Tibial artery (tissue), 4 donors: ENCODE measurements around the gene PBX4.

Experiments
- DNase-seq, 2 donors: peaks; one replicate each; pipeline ENCODE4 v3.0.0-alpha.2; 2019
- H3K27ac ChIP-seq, 2 donors: fragments of 200-600 bp; sonication (generic) in 1 of 2; 1 replicate in 1 of 2; 2 replicates in 1 of 2; pipeline ENCODE4 v1.5.1; 2018 to 2019; ENCODE audit warnings: mild to moderate bottlenecking in 1 of 2
- H3K27me3 ChIP-seq, 2 donors: fragments of 200-600 bp; sonication (generic) in 1 of 2; one replicate each; pipeline versions ENCODE4 v1.5.1 to v1.6.0; 2016 to 2019
- H3K36me3 ChIP-seq, 3 donors: fragments of 200-600 bp; sonication (generic) in 2 of 3; one replicate each; pipeline ENCODE4 v1.5.1; 2016 to 2019; ENCODE audit warnings: mild to moderate bottlenecking in 2 of 3
- H3K4me1 ChIP-seq, 4 donors: fragments of 200-600 bp; sonication (generic) in 2 of 4; 1 replicate in 3 of 4; 2 replicates in 1 of 4; pipeline ENCODE4 v1.5.1; 2016 to 2019
- H3K4me3 ChIP-seq, 2 donors: fragments of 200-600 bp; sonication (generic) in 1 of 2; 1 replicate in 1 of 2; 2 replicates in 1 of 2; pipeline ENCODE4 v1.5.1; 2018 to 2019; ENCODE audit warnings: mild to moderate bottlenecking in 2 of 2
- H3K9me3 ChIP-seq, 3 donors: fragments of 200-600 bp; sonication (generic) in 1 of 3; one replicate each; pipeline ENCODE4 v1.5.1; 2016 to 2019
- CTCF ChIP-seq, 2 experiments: fragments of 200-600 bp in 1 of 2; fragments of 450-650 bp in 1 of 2; IDR thresholded peaks; one replicate each; pipeline ENCODE4 v1.5.1; 2017 to 2019; ENCODE audit warnings: antibody characterized with exemption in 2 of 2, mild to moderate bottlenecking in 1 of 2, moderate library complexity in 1 of 2
- intact Hi-C: fragments of 100-400 bp; cut with DNase I; formaldehyde crosslinking; loops from one replicate; pipeline ENCODE4 v1.15.0; 2023; ENCODE audit warnings: low total_unique reads

The PBX4 gene

GRCh38 chr19:19587771-19588170 is 30.7 kb downstream of the PBX4 start:
- Histone ChIP-seq H3K27me3 (no peaks in the 10 kb centered on the region), H3K9me3 (no peaks in the 10 kb centered on the region), H3K4me3 (no peak overlapping the region), H3K27ac (no peak overlapping the region), H3K4me1 (peaks cover 0 to 10% (median 6%) of the 10 kb centered on the region in 4 donors), H3K36me3 (no peaks in the 10 kb centered on the region)
- no peak for DNase-seq
- no peak for TF ChIP-seq CTCF (IDR thresholded peaks at IDR 0.05)
- intact Hi-C loops = no loop called here

- no peak overlapping the region for H3K4me3 ChIP-seq
- intact Hi-C loops = no loop called here
Measured at GRCh38 chr19:19584356-19584755, 34.1 kb downstream of the PBX4 start.

GRCh38 chr19:19582471-19582870 is 36.0 kb downstream of the PBX4 start:
- Histone ChIP-seq H3K27ac (no peak overlapping the region), H3K4me3 (no peak overlapping the region), H3K36me3 (no peaks in the 10 kb centered on the region), H3K9me3 (no peaks in the 10 kb centered on the region), H3K4me1 (no peaks in the 10 kb centered on the region), H3K27me3 (no peaks in the 10 kb centered on the region)
- intact Hi-C loops = no loop called here
- DNase-seq = no peak
- TF ChIP-seq CTCF (IDR thresholded peaks at IDR 0.05) = no peak

More at GRCh38 chr19:19584356-19584755, 34.1 kb downstream of the PBX4 start:
- no peak for TF ChIP-seq CTCF (IDR thresholded peaks at IDR 0.05)
- Histone ChIP-seq H3K36me3 (no peaks in the 10 kb centered on the region), H3K27me3 (no peaks in the 10 kb centered on the region), H3K27ac (no peak overlapping the region), H3K4me1 (no peaks in the 10 kb centered on the region), H3K9me3 (no peaks in the 10 kb centered on the region)
- no peak for DNase-seq

GRCh38 chr19:19581391-19581790 is 37.1 kb downstream of the PBX4 start:
- intact Hi-C loops = no loop called here
- H3K27me3 ChIP-seq = no peaks in the 10 kb centered on the region
- no peak overlapping the region for H3K4me3 ChIP-seq
- no peaks in the 10 kb centered on the region for H3K4me1 ChIP-seq
- no peak for DNase-seq
- TF ChIP-seq CTCF (IDR thresholded peaks at IDR 0.05) = no peak
- no peak overlapping the region for H3K27ac ChIP-seq
- no peaks in the 10 kb centered on the region for H3K9me3 ChIP-seq
- H3K36me3 ChIP-seq = no peaks in the 10 kb centered on the region

- Histone ChIP-seq H3K9me3 (no peaks in the 10 kb centered on the region), H3K4me1 (no peaks in the 10 kb centered on the region), H3K27me3 (no peaks in the 10 kb centered on the region), H3K4me3 (no peak overlapping the region), H3K36me3 (no peaks in the 10 kb centered on the region), H3K27ac (no peak overlapping the region)
- DNase-seq = no peak
- intact Hi-C loops = no loop called here
- no peak for TF ChIP-seq CTCF (IDR thresholded peaks at IDR 0.05)
Measured at GRCh38 chr19:19580418-19580817, 38.1 kb downstream of the PBX4 start.
